ENCODE data around the gene NPM1.

DNA sequence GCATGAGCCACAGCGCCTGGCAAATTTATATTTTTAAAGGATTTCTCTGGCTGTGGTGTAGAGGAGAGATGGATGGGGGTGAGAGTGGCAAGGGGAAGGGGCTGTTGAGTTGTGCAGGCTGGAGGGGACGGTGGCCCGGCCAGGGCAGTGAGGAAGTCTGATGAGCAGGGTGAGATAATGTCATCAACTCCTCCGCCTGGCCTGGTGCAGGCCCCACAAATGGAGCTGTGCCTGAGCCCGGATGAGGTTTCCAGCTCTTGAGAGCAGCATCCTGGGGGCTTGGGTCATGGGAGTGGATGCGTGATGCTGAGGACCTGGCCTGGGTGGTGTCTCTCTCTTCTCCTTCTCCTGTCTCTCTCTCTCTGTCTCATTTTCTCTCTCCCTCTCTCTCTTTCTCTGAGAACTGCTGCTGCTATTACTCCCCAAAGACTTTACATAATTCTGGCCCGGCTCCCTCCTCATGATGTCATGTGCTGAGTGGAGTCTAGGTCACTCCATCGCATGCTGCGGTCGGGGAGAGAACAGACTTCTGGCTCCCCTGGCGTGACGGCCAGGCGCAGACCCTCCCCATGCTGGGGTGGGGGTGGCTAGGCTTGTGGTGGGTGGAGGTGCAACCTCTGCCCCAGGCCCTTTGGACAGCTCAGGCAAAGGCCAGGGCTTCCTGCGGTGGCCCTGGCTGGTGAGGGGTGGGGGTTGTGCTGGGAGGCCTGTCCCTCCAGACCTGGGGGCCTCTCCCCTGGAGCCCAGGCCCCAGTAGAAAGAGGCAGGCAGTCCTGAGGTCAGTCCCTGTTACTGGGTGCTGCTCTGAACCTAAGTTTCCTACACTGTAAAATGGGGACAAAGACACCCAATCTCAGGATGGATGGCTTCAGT, 58.2 kb downstream of the NPM1 start:
- TF ChIP-seq, protein P1, sequence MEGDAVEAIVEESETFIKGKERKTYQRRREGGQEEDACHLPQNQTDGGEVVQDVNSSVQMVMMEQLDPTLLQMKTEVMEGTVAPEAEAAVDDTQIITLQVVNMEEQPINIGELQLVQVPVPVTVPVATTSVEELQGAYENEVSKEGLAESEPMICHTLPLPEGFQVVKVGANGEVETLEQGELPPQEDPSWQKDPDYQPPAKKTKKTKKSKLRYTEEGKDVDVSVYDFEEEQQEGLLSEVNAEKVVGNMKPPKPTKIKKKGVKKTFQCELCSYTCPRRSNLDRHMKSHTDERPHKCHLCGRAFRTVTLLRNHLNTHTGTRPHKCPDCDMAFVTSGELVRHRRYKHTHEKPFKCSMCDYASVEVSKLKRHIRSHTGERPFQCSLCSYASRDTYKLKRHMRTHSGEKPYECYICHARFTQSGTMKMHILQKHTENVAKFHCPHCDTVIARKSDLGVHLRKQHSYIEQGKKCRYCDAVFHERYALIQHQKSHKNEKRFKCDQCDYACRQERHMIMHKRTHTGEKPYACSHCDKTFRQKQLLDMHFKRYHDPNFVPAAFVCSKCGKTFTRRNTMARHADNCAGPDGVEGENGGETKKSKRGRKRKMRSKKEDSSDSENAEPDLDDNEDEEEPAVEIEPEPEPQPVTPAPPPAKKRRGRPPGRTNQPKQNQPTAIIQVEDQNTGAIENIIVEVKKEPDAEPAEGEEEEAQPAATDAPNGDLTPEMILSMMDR (IDR thresholded peaks at IDR 0.05), result no peak
- no peak for TF ChIP-seq POLR2A (IDR thresholded peaks at IDR 0.05)
